ENCODE measurements around the gene CFAP46. TPM values are rescaled to one million over a fixed set of nuclear protein-coding genes. Genes with fewer than 3 reads are reported as not detected.
"Not testable (repeated sequence)": the region's sequence is repeated elsewhere in the genome, so short reads cannot be mapped to it uniquely, and the experiment has no call there.

The CFAP46 gene
- total and polyA plus RNA-seq, 12 donors = 0.15 to 5.5 (median 1.1) TPM; not detected in 3

DNA sequence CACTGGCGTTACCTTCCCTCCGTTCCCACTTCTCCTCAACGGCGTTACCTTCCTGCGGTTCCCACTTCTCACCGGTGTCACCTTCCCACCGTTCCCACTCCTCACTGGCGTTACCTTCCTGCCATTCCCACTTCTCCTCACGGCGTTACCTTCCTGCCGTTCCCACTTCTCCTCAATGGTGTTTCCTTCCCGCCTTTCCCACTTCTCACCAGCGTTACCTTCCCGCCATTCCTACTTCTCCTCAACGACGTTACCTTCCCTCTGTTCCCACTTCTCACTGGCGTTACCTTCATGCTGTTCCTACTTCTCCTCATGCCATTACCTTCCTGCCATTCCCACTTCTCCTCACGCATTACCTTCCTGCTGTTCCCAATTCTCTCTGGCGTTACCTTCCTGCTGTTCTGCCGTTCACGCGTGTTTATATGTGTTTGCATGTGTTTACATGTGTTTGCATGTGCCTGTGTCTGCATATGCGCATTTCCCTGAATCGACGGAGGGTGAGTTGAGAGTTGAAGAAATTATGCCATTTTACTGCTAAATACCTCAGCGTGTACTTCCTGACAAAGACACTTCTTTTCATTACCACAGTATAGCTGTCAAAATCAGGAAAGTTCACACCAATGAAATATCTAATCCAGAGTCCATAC, 23.2 kb upstream of the CFAP46 start:
- Histone ChIP-seq H3K4me3 (no peak overlapping the region), H3K27me3 (peaks cover under 1% of the 10 kb centered on the region), H3K36me3 (replicated peaks in 1 of 2) (no peaks in the 10 kb centered on the region), H3K9me3 (replicated peaks in 1 of 3) (no peaks in the 10 kb centered on the region), H3K4me1 (replicated peaks in 1 of 2) (no peaks in the 10 kb centered on the region), H3K27ac (no peak overlapping the region)
- TF ChIP-seq, protein P1, sequence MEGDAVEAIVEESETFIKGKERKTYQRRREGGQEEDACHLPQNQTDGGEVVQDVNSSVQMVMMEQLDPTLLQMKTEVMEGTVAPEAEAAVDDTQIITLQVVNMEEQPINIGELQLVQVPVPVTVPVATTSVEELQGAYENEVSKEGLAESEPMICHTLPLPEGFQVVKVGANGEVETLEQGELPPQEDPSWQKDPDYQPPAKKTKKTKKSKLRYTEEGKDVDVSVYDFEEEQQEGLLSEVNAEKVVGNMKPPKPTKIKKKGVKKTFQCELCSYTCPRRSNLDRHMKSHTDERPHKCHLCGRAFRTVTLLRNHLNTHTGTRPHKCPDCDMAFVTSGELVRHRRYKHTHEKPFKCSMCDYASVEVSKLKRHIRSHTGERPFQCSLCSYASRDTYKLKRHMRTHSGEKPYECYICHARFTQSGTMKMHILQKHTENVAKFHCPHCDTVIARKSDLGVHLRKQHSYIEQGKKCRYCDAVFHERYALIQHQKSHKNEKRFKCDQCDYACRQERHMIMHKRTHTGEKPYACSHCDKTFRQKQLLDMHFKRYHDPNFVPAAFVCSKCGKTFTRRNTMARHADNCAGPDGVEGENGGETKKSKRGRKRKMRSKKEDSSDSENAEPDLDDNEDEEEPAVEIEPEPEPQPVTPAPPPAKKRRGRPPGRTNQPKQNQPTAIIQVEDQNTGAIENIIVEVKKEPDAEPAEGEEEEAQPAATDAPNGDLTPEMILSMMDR (IDR thresholded peaks at IDR 0.05) = no peak
- TF ChIP-seq POLR2A (IDR thresholded peaks at IDR 0.05) = no peak
- DNase-seq = peak in 2 of 7 donors; percentile 14 to 64
- 50 to 73% (median 57%) methylated on average over 26 of the region's 26 CpGs for WGBS, 4 donors
- intact Hi-C loops (cut with DNase I) = no loop called here

GRCh38 chr10:132964707-132965410, 22.5 kb upstream of the CFAP46 start:
- peak in 1 of 7 donors; percentile 22 for DNase-seq
- WGBS, 4 donors = 33 to 75% (median 46%) methylated on average over 34 to 43 of the region's 43 CpGs
- intact Hi-C loops (cut with DNase I); H3K36me3 ChIP-seq (replicated peaks in 1 of 2); H3K27me3 ChIP-seq; H3K27ac ChIP-seq; H3K4me3 ChIP-seq; H3K4me1 ChIP-seq (replicated peaks in 1 of 2); H3K9me3 ChIP-seq (replicated peaks in 1 of 3): not testable (repeated sequence)

DNA sequence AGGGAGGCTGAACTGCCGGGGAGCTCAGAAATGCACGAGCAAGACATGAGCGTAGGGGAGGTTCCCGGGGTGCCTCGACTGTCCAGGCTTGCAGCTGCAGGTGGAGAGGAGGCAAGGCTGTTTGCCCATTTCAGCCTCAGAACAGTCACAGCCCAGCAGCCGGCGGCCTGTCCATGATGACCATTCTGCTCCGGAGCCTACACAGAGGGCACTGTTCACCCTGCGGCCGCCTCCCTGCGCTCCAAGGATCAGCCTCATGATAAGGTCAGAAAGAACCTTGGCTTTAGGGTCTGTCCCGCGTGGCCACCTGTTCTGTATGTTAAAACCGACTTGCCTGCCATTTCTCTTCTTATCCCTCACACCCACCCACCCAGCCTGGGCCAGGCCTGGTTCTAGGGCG, 21.9 kb upstream of the CFAP46 start:
- intact Hi-C loops (cut with DNase I) = no loop called here
- Histone ChIP-seq H3K9me3 (replicated peaks in 1 of 3) (no peaks in the 10 kb centered on the region), H3K27me3 (no peaks in the 10 kb centered on the region), H3K36me3 (replicated peaks in 1 of 2) (no peaks in the 10 kb centered on the region), H3K4me3 (no peak overlapping the region), H3K27ac (no peak overlapping the region), H3K4me1 (replicated peaks in 1 of 2) (no peaks in the 10 kb centered on the region)
- no peak for TF ChIP-seq POLR2A (IDR thresholded peaks at IDR 0.05)
- TF ChIP-seq, protein P1 (IDR thresholded peaks at IDR 0.05) = no peak
- DNase-seq = peak in 1 of 7 donors; percentile 10
- WGBS, 4 donors = 78 to 93% (median 89%) methylated on average over 10 to 15 of the region's 15 CpGs

DNA sequence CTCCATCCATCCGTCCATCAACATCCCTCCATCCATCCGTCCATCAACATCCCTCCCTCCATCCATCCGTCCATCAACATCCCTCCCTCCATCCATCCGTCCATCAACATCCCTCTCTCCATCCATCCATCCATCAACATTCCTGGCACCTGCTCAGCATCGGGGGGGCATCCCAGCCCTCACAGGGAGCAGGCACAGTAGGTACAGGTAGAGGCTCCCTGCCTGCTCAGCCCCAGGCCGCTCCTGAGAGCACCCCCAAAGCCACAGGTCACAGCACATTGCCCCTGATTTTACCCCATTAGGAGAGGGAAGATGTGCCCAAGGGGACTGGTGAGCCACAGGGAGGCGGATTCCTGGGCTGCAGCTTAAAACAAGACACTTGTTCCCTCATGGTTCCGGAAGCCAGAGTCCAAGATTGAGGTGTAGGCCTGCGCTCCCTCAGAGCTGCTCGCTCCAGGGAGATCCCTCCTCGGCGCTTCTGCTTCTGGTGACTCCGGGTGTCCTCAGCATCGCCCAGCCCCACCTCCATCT, 21.1 kb upstream of the CFAP46 start:
- no peak overlapping the region for H3K4me3 ChIP-seq
- H3K27ac ChIP-seq = no peak overlapping the region
- H3K9me3 ChIP-seq (replicated peaks in 1 of 3) = no peaks in the 10 kb centered on the region
- no peaks in the 10 kb centered on the region for H3K36me3 ChIP-seq (replicated peaks in 1 of 2)
- intact Hi-C loops (cut with DNase I) = no loop called here
- DNase-seq = peak in 1 of 7 donors; percentile 7
- TF ChIP-seq POLR2A (IDR thresholded peaks at IDR 0.05) = no peak
- TF ChIP-seq, protein P1 (IDR thresholded peaks at IDR 0.05) = no peak
- no peaks in the 10 kb centered on the region for H3K4me1 ChIP-seq (replicated peaks in 1 of 2)
- 92 to 94% (median 93%) methylated on average over 14 of the region's 14 CpGs for WGBS, 4 donors
- H3K27me3 ChIP-seq = no peaks in the 10 kb centered on the region

Measured in adrenal gland (tissue), 12 donors.